Dendritic cell treated with granulocyte-macrophage colony-stimulating factor and Interleukin-4, amounts not matched to agents 40 ng/mL and 50 ng/mL, for 4 days (primary cell): ENCODE results near the gene ATRIP.

ENCODE experiments used
- H3K27ac Mint-ChIP-seq: one replicate; pipeline ENCODE4 v1.8.0; 2022; ENCODE audit warnings: mild to moderate bottlenecking, mixed read lengths
- H3K27me3 Mint-ChIP-seq: one replicate; pipeline ENCODE4 v1.8.0; 2022; ENCODE audit warnings: mild to moderate bottlenecking, mixed read lengths
- H3K36me3 Mint-ChIP-seq: one replicate; pipeline ENCODE4 v1.8.0; 2022; ENCODE audit warnings: low read depth, mixed read lengths
- H3K4me1 Mint-ChIP-seq: one replicate; pipeline ENCODE4 v1.8.0; 2022; ENCODE audit warnings: low read depth, mixed read lengths
- H3K4me3 Mint-ChIP-seq: one replicate; pipeline ENCODE4 v1.8.0; 2022; ENCODE audit warnings: mild to moderate bottlenecking, moderate library complexity, mixed read lengths
- H3K9me3 Mint-ChIP-seq: one replicate; pipeline ENCODE4 v1.8.0; 2022; ENCODE audit warnings: mixed read lengths
- intact Hi-C: fragments of 100-400 bp; cut with micrococcal nuclease; formaldehyde crosslinking; loops from one replicate; pipeline ENCODE4 v1.15.0; 2022

The ATRIP gene

DNA sequence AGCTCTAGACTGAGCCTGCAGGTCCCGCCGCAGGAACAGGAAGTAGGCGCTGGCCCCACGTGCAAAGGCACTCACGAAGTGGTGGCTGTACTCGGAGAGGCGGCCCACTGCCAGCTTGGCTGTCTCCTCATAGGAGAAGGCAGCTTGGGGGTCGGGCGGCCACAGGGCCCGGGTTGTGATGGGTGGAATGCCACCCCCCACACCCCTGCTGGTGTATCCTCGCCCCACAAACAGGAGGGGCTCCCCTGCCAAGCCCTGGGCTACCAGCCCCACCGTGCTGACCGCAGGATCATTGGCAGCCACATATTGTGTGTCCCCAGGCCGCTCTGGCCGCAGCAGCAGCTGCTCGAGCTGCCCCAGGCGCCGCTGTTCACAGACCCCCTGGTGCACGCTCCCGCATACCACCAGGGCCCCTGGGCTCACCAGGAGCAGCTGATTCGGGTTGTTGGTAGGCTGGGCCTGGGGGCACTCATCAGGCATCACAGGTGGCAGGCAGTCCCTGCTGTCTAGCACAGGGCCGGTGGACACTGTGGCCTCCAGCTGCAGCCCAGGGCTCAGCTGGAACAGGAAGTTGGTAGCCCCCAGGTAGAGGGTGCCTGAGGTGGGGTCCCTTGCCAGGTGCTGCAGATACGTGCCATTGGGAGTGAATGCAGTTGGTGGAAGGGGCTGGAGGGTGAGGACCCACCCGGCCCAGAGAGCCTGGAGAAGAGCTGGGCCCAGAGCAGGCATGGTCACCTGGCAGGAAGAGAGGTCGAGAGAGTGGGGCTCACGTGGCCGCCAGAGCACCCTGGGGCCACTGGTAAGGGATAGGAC, 22.4 kb upstream of the ATRIP start:
- peaks cover 19% of the 10 kb centered on the region for H3K27me3 Mint-ChIP-seq
- no peak overlapping the region for H3K4me3 Mint-ChIP-seq
- H3K9me3 Mint-ChIP-seq, result no peaks in the 10 kb centered on the region
- intact Hi-C loops, result no loop called here
- H3K27ac Mint-ChIP-seq, result peak overlapping the region; percentile 9
- H3K36me3 Mint-ChIP-seq, result no peaks in the 10 kb centered on the region
- no peaks in the 10 kb centered on the region for H3K4me1 Mint-ChIP-seq

DNA sequence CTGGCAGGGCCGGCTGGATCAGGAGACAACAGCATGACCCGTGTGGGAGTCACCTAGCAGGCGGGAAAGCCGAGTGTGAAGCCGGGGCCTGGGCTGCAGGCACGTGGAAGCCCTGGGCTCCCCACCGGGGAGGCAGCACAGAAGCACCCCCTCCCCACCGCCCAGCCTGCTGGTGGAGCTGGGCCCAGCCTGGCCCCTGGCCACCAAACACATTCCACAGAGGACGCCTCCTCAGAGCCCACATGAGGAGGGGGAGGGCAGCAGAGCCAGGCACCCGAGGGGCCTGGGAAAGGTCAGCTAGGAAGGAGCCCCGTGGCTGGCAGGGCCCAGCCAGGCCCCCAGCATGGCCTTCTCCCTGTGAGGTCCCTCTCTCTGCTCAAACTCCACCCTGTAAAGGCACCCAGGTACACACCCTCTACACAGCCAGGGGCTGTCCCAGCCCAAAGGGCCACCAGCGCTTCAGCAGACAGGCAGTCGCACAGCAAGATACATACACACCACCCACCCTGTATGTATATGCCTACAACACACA, 21.2 kb upstream of the ATRIP start:
- no peak overlapping the region for H3K4me3 Mint-ChIP-seq
- H3K9me3 Mint-ChIP-seq, result no peaks in the 10 kb centered on the region
- peaks cover 5% of the 10 kb centered on the region for H3K4me1 Mint-ChIP-seq
- intact Hi-C loops, result no loop called here
- no peak overlapping the region for H3K27ac Mint-ChIP-seq
- H3K36me3 Mint-ChIP-seq, result no peaks in the 10 kb centered on the region
- H3K27me3 Mint-ChIP-seq, result peaks cover 27% of the 10 kb centered on the region

DNA sequence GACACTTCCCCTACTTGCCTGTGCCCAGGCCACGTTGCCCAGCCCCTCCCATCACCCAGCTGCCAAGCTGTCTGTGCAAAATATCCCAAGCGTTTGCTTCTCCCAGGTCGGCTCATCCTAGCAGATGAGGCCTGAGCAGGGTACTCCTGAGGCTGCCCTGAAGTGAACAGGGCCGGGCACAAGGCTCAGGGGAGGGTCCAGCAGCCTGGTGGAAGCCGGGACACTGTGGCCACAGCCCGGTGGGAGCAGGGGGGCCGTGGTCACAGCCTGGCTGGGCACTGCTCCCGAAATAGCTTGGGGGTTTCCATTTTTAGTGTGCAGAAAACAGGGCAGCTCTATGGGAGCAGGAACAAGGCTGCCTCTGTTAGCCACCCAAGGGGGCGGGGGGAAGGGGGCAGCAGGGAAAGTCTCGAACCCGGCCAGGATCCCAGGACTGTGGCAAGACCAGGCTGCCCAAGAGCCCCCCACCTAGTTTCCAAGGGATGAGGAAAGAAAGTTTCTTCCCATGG, 20.1 kb upstream of the ATRIP start:
- Mint-ChIP-seq H3K36me3 (peaks cover 2% of the 10 kb centered on the region), H3K27ac (no peak overlapping the region), H3K4me1 (peaks cover 7% of the 10 kb centered on the region), H3K9me3 (no peaks in the 10 kb centered on the region), H3K27me3 (peaks cover 34% of the 10 kb centered on the region), H3K4me3 (no peak overlapping the region)
- intact Hi-C loops, result no loop called here

DNA sequence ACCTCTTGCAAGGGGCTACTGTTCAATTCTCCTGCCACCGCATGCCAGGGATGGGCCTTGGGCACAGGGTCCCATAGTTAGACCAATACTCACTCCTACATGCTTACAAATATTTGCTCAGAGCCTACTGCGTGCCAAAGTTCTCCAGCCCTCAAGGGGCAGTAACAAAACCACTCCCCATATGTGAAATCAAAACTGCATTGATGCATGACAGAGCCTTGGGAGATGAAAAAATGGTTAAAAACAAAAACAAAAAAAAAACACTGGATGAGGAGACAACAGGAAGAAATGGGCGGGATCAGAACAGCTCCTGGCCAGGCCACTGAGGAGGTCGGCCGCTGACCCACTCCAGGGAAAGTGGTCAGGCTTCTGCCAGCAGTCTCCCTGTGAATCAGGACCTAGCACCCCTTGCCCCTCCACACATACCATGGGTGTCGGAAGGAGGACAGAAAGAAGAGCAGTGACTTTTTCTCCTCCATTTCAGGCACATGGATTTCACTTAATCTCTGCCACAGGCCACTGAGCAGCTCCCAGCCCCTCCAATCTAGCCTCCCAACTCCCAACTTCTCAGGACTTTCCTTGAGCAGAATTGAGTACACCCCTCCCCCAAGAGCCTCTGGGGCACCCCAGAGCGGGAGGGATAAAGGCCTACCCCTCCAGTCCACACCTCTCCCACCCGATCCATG, 19.4 kb upstream of the ATRIP start:
- intact Hi-C loops, result no loop called here
- H3K27ac Mint-ChIP-seq, result no peak overlapping the region
- no peak overlapping the region for H3K4me3 Mint-ChIP-seq
- peaks cover 8% of the 10 kb centered on the region for H3K36me3 Mint-ChIP-seq
- H3K27me3 Mint-ChIP-seq, result peaks cover 34% of the 10 kb centered on the region
- H3K4me1 Mint-ChIP-seq, result peaks cover 13% of the 10 kb centered on the region
- H3K9me3 Mint-ChIP-seq, result no peaks in the 10 kb centered on the region

DNA sequence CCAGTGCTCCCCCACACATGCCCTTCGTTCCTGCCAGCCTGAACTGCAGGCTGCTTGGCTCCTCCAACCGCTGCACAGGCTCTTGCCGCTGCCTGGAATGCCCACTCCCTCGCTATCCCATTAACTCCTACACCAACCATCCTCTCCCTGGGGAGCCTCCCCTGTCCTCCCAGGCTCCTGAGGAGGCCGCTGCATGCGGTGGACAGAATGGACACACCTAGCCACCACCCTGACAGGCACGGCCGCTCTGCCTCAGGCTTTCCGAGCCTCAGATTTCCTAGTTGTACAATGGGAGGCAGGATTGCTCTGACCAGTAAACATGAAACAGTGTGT, 18.9 kb upstream of the ATRIP start:
- no peak overlapping the region for H3K4me3 Mint-ChIP-seq
- H3K27me3 Mint-ChIP-seq, result peaks cover 34% of the 10 kb centered on the region
- no peak overlapping the region for H3K27ac Mint-ChIP-seq
- H3K4me1 Mint-ChIP-seq, result peaks cover 13% of the 10 kb centered on the region
- peaks cover 13% of the 10 kb centered on the region for H3K36me3 Mint-ChIP-seq
- no peaks in the 10 kb centered on the region for H3K9me3 Mint-ChIP-seq
- intact Hi-C loops, result no loop called here

GRCh38 chr3:48428088-48428571, 18.4 kb upstream of the ATRIP start:
- H3K27ac Mint-ChIP-seq, result no peak overlapping the region
- no peaks in the 10 kb centered on the region for H3K9me3 Mint-ChIP-seq
- intact Hi-C loops, result no loop called here
- H3K4me3 Mint-ChIP-seq, result no peak overlapping the region
- H3K27me3 Mint-ChIP-seq, result peaks cover 34% of the 10 kb centered on the region
- H3K36me3 Mint-ChIP-seq, result peaks cover 18% of the 10 kb centered on the region
- H3K4me1 Mint-ChIP-seq, result peaks cover 13% of the 10 kb centered on the region

DNA sequence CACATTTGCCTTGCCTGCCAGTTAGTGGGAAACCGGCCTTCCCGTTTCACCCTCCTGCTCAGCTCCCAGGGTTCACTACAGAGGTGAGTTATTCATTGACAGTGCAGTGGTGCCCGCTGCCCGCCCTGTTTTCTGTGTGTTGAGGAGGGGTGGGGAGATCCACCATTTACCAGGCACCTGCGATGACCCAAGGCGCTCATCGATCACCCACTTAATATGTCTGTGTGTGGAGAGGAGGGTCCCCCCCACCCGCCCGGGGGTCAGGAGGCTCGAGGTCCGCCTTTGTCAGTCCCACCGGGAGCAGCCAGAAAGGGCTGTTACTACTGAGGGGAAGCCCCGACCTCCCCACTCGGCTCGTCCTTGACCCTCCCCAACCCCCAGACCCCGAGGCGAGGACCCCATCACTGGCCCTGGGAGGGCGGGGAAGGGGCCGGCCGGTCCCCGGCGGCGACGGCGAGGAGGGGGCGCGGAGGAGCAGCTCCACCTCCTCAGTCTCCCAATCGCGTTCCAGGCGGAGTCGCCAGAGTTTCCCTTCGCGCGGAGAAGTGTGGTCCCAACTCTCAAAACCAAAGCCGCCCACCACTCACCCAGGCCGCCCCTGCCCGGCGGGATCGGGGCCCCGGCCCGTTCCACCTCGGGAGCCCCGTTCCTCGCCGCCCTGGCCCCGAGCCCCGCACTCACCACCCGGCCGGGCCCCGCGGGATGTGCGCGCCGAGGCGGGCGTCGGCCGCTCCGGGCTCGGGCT, 17.8 kb upstream of the ATRIP start:
- Mint-ChIP-seq H3K4me1 (peaks cover 13% of the 10 kb centered on the region), H3K9me3 (no peaks in the 10 kb centered on the region), H3K27me3 (peaks cover 34% of the 10 kb centered on the region), H3K36me3 (peaks cover 25% of the 10 kb centered on the region), H3K27ac (no peak overlapping the region), H3K4me3 (peak overlapping the region; percentile 48)
- intact Hi-C loops, result no loop called here

DNA sequence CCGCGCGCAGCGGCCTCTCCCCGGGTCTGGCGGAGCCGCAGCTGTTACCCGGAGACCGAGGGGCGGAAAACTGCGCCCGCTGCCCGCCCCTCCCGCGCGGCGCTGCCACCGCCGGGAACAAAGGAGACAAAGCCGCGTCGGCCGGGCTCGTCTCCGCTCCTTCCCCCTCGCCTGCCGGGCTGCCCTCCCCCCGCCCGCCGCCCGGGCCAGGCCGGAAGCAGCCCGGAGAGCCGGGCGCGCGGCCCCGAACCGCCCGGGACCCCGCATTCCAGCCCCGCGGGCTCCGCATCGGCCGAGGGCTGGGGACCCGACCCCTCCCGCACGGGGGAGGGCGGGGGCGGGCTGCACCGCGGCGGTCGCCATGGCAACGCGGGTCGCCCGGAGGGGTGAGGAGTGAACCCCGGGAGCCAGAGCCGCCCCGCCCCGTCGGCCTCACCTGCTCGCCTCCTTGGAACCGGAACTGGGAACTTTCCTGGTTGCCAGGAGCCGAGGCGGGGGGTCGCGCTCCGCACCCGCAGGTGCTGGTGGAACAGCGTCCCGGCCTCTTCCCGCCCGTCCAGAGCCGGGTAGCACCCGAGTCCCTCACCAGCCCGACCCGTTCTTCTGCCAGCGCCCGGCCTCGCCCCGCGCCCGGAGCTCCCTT, 17.1 kb upstream of the ATRIP start:
- no peaks in the 10 kb centered on the region for H3K9me3 Mint-ChIP-seq
- peaks cover 13% of the 10 kb centered on the region for H3K4me1 Mint-ChIP-seq
- H3K27ac Mint-ChIP-seq, result peak overlapping the region; percentile 50
- intact Hi-C loops, result no loop called here
- H3K4me3 Mint-ChIP-seq, result peak overlapping the region; percentile 73
- H3K36me3 Mint-ChIP-seq, result peaks cover 29% of the 10 kb centered on the region
- H3K27me3 Mint-ChIP-seq, result peaks cover 32% of the 10 kb centered on the region

DNA sequence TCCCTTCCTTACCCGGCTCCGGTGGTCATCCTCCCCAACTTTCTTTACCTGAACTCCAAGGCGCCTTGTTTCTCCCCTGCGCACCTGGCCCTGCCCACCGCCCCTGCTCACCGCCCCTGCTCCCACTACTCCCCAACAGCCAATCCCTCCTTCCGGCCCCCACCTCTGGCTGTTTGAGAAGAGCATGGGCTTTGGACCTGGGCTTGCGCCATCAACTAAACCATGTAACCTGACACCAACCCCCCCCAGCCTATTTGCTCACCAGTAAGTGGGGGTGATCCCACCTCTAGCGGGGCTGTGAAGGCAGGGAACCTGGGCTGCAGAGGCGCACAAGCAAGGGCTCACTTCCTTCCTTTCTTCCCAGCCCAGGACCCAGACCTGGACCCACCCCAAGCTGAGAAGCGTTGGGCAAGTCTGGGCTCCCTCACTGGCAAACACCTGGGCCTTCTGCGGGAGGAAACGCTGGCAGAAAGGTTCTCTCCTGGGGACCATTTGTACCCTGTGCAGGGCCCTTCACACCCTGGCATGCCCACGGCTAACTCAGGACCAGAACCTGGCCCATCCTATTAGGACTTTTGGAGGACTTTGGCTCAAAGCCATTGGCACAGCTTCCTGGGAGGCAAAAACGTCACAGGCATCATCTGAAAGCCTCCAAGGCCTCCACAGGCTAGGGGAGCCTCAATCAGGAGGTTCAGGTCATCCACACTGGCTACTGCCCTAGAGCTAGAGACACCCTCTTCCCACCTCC, 16.4 kb upstream of the ATRIP start, which contains the start of gene PLXNB1:
PLXNB1 (minus strand) TSS at position 127 of the 748 bp plus-strand sequence. CDS start 5,475 bp downstream, outside the sequence.
- intact Hi-C loops, result no loop called here
- Mint-ChIP-seq H3K4me3 (peak within 1 kb of the TSS; percentile 73), H3K9me3 (no peaks in the 10 kb centered on the region), H3K4me1 (peaks cover 13% of the 10 kb centered on the region), H3K27me3 (peaks cover 32% of the 10 kb centered on the region), H3K36me3 (peaks cover 33% of the 10 kb centered on the region), H3K27ac (peak within 1 kb of the TSS; percentile 50)

- H3K4me3 Mint-ChIP-seq, result no peak overlapping the region
- H3K4me1 Mint-ChIP-seq, result peaks cover 13% of the 10 kb centered on the region
- peaks cover 32% of the 10 kb centered on the region for H3K27me3 Mint-ChIP-seq
- intact Hi-C loops, result no loop called here
- no peaks in the 10 kb centered on the region for H3K9me3 Mint-ChIP-seq
- peaks cover 33% of the 10 kb centered on the region for H3K36me3 Mint-ChIP-seq
- no peak overlapping the region for H3K27ac Mint-ChIP-seq
Observed at GRCh38 chr3:48430708-48431101, 15.8 kb upstream of the ATRIP start.

GRCh38 chr3:48431224-48432029, 15.1 kb upstream of the ATRIP start:
- peaks cover 33% of the 10 kb centered on the region for H3K36me3 Mint-ChIP-seq
- H3K9me3 Mint-ChIP-seq, result no peaks in the 10 kb centered on the region
- H3K27me3 Mint-ChIP-seq, result peaks cover 32% of the 10 kb centered on the region
- H3K27ac Mint-ChIP-seq, result no peak overlapping the region
- peaks cover 13% of the 10 kb centered on the region for H3K4me1 Mint-ChIP-seq
- intact Hi-C loops, result no loop called here
- H3K4me3 Mint-ChIP-seq, result no peak overlapping the region
